ENCODE measurements around the gene JAZF1. TPM values are rescaled to one million over a fixed set of nuclear protein-coding genes. Genes with fewer than 3 reads are reported as not detected.

Gene JAZF1
- total RNA-seq, 1 experiment from 2014 or later, result 0.90 TPM

DNA sequence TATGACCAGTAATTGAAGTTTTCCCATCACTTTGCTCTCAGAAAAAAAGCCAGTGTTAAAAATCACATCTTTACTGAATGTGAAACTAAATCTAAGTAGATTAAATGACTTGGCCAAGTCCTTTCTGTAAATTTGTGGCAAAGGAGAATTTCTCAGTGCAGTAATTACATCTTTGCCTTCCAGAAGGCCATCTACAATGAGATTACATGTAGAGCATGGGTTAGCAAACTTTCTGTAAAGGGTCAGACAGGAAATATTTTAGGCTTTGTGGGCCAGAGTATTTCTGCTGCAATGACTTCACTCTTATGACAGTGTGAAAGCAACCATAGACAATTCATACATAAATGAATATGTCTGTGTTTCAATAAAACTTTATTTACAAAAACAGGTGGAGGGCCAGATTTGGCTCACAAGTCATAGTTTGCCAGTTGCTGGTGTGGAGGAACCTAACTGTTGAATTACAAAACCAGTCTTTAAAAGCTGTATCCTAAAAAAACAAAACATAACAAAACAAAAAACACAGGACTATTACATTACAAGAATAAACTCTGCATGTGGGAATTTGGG, 249.6 kb downstream of the JAZF1 start:
- H3K4me1 ChIP-seq (replicated peaks; ENCODE audit: insufficient read depth), result no peaks in the 10 kb centered on the region
- no peaks in the 10 kb centered on the region for H3K9me2 ChIP-seq (ENCODE audit: insufficient read depth)
- no peaks in the 10 kb centered on the region for H3K9me3 ChIP-seq (ENCODE audit: insufficient read depth, low read depth)
- H2AFZ ChIP-seq, result no peak overlapping the region
- no peaks in the 10 kb centered on the region for H3K79me2 ChIP-seq (ENCODE audit: low read depth)
- ChIA-PET CTCF (interaction anchor here (0.6 kb wide), 1 partner anchor 159 kb away, joined by 7 read pairs; no protein-coding TSS in a partner anchor), POLR2A (ENCODE audit: unreplicated experiment) (no interaction called here)
- BruUV-seq (replicated peaks), result no TSS peak
- H4K20me1 ChIP-seq (ENCODE audit: insufficient read depth), result no peaks in the 10 kb centered on the region
- TF ChIP-seq EZH2 (IDR thresholded peaks at IDR 0.05; ENCODE audit: low read depth), result no peak
- no peak for TF ChIP-seq CTCF (conservative IDR thresholded peaks at IDR 0.05)
- H3F3A ChIP-seq (ENCODE audit: insufficient read depth, low read depth), result 0 out of 2 replicates have a peak, but pooled peaks cover 4% of the 10 kb centered on the region
- intact Hi-C loops (cut with micrococcal nuclease; ENCODE audit: unreplicated experiment), result no loop called here
- no peak overlapping the region for H3K4me3 ChIP-seq
- no peak overlapping the region for H3K4me2 ChIP-seq
- no peaks in the 10 kb centered on the region for H3K27me3 ChIP-seq (ENCODE audit: insufficient read depth, low read depth)
- no peak overlapping the region for H3K27ac ChIP-seq
- DNase-seq, result no peak
- H3K36me3 ChIP-seq (ENCODE audit: low read depth), result no peaks in the 10 kb centered on the region

- no TSS peak for BruUV-seq (replicated peaks)
- Histone ChIP-seq H3K36me3 (ENCODE audit: low read depth) (no peaks in the 10 kb centered on the region), H3K9me2 (ENCODE audit: insufficient read depth) (no peaks in the 10 kb centered on the region), H3K27ac (no peak overlapping the region), H3K4me1 (replicated peaks; ENCODE audit: insufficient read depth) (no peaks in the 10 kb centered on the region), H3K9me3 (ENCODE audit: insufficient read depth, low read depth) (no peaks in the 10 kb centered on the region), H3K79me2 (ENCODE audit: low read depth) (no peaks in the 10 kb centered on the region), H3K27me3 (ENCODE audit: insufficient read depth, low read depth) (no peaks in the 10 kb centered on the region), H3K4me3 (no peak overlapping the region), H3K4me2 (no peak overlapping the region), H4K20me1 (ENCODE audit: insufficient read depth) (no peaks in the 10 kb centered on the region), H2AFZ (no peak overlapping the region), H3F3A (ENCODE audit: insufficient read depth, low read depth) (0 out of 2 replicates have a peak, but pooled peaks cover 4% of the 10 kb centered on the region)
- DNase-seq, result no peak
- intact Hi-C loops (cut with micrococcal nuclease; ENCODE audit: unreplicated experiment), result no loop called here
- TF ChIP-seq EZH2 (IDR thresholded peaks at IDR 0.05; ENCODE audit: low read depth) (no peak), CTCF (conservative IDR thresholded peaks at IDR 0.05) (no peak)
- CTCF ChIA-PET, result no interaction called here
- POLR2A ChIA-PET (ENCODE audit: unreplicated experiment), result interaction anchor here (0.6 kb wide), 1 partner anchor 9 kb away, joined by 5 read pairs; no protein-coding TSS in a partner anchor
These were observed 251.5 kb downstream of the JAZF1 start for GRCh38 chr7:27929127-27929526.

DNA sequence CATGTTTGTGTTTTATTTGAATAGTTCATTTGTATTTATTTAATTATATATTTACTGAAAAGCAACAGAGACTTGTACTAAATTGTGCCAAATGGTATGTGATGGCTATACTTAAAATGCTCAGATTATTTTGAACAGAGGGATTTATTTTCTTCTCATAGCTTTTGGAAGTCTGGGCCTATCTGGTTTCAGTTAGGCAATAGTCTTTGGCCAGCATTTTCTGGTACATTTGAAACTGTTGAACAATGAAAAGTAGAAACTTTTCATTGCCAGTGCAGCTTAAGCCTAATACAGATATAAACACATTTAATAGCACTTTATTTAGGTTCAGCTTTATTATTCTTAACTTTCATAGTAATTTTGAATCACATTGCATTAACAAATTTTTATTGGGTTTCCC, 252.6 kb downstream of the JAZF1 start:
- no TSS peak for BruUV-seq (replicated peaks)
- no peaks in the 10 kb centered on the region for H3K4me1 ChIP-seq (replicated peaks; ENCODE audit: insufficient read depth)
- CTCF ChIA-PET, result no interaction called here
- H3F3A ChIP-seq (ENCODE audit: insufficient read depth, low read depth), result no peaks in the 10 kb centered on the region
- H3K27ac ChIP-seq, result no peak overlapping the region
- POLR2A ChIA-PET (ENCODE audit: unreplicated experiment), result interaction anchor here (0.6 kb wide), 1 partner anchor 169 kb away, joined by 20 read pairs; no protein-coding TSS in a partner anchor
- TF ChIP-seq CTCF (conservative IDR thresholded peaks at IDR 0.05) (no peak), EZH2 (IDR thresholded peaks at IDR 0.05; ENCODE audit: low read depth) (no peak)
- no peaks in the 10 kb centered on the region for H3K27me3 ChIP-seq (ENCODE audit: insufficient read depth, low read depth)
- no peaks in the 10 kb centered on the region for H3K9me2 ChIP-seq (ENCODE audit: insufficient read depth)
- H2AFZ ChIP-seq, result no peak overlapping the region
- DNase-seq, result no peak
- no peaks in the 10 kb centered on the region for H3K79me2 ChIP-seq (ENCODE audit: low read depth)
- H3K9me3 ChIP-seq (ENCODE audit: insufficient read depth, low read depth), result no peaks in the 10 kb centered on the region
- no peaks in the 10 kb centered on the region for H4K20me1 ChIP-seq (ENCODE audit: insufficient read depth)
- no peak overlapping the region for H3K4me3 ChIP-seq
- no peak overlapping the region for H3K4me2 ChIP-seq
- H3K36me3 ChIP-seq (ENCODE audit: low read depth), result no peaks in the 10 kb centered on the region
- intact Hi-C loops (cut with micrococcal nuclease; ENCODE audit: unreplicated experiment), result no loop called here

All from PC-9 (cell line).